Measurements from ENCODE around the gene DIP2C. TPM values are rescaled to one million over a fixed set of nuclear protein-coding genes. Genes with fewer than 3 reads are reported as not detected.

The DIP2C gene
- total RNA-seq, 2 experiments from 2014 or later, result 2.0 to 2.3 TPM

DNA sequence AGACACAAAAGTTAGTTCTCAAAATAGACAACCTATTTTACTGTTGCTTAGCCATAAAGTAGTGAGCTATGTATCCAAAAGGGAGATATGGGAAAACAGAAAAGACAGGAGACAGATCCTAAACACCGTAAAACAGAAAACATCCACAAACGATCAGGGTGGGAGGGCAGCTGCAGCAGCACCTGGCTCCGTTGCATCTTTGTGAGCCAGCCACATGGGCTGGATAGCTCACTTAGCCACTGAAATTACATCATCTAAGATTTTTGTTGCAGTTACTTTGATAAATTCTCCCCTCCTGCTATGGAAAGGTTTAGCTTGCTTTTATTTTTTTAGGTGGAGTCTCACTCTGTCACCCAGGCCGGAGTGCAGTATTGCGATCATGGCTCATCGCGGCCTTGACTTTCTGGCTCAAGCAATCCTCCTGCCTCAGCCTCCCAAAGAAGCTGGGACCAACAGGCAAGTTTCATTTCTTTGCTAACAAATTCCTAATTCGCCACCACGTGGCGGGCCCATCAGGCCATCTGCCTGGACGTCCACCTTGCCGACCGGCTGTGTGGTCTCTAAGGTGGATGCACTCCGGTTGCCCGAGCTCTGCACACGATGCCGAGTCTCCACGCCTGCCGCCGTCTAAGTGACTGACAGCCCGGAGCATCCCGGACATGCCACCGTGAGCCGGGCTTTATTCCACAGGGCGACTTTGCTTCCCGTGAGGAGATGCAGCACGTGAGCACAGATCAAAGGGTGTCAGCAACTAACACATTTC is 159.8 kb downstream of the DIP2C start:
- POLR2A ChIA-PET, result no interaction called here
- Mint-ChIP-seq H3K4me3 (no peak overlapping the region), H3K27me3 (no peaks in the 10 kb centered on the region), H3K4me1 (no peaks in the 10 kb centered on the region), H3K36me3 (ENCODE audit: low read depth) (no peaks in the 10 kb centered on the region), H3K27ac (no peak overlapping the region), H3K9me3 (no peaks in the 10 kb centered on the region)
- DNase-seq, result no peak
- CTCF ChIA-PET, result interaction anchor here (0.6 kb wide), 1 partner anchor 31 kb away, joined by 4 read pairs; no protein-coding TSS in a partner anchor

GRCh38 chr10:528173-529165 is 161.0 kb downstream of the DIP2C start:
- H3K9me3 Mint-ChIP-seq, result no peaks in the 10 kb centered on the region
- ChIA-PET POLR2A (no interaction called here), CTCF (interaction anchor here (0.6 kb wide), 1 partner anchor 32 kb away, joined by 4 read pairs; no protein-coding TSS in a partner anchor)

GRCh38 chr10:527416-527815 is 162.1 kb downstream of the DIP2C start:
- no peak for DNase-seq
- H3K36me3 Mint-ChIP-seq (ENCODE audit: low read depth), result no peaks in the 10 kb centered on the region
- CTCF ChIA-PET, result no interaction called here
- peaks cover 2% of the 10 kb centered on the region for H3K27me3 Mint-ChIP-seq
- H3K4me1 Mint-ChIP-seq, result no peaks in the 10 kb centered on the region
- POLR2A ChIA-PET, result no interaction called here
- H3K27ac Mint-ChIP-seq, result no peak overlapping the region
- H3K9me3 Mint-ChIP-seq, result no peaks in the 10 kb centered on the region
- no peak overlapping the region for H3K4me3 Mint-ChIP-seq

More at GRCh38 chr10:528173-529165, 161.0 kb downstream of the DIP2C start:
- no peak for DNase-seq
- H3K36me3 Mint-ChIP-seq (ENCODE audit: low read depth), result no peaks in the 10 kb centered on the region
- no peaks in the 10 kb centered on the region for H3K4me1 Mint-ChIP-seq
- no peak overlapping the region for H3K27ac Mint-ChIP-seq
- no peaks in the 10 kb centered on the region for H3K27me3 Mint-ChIP-seq
- no peak overlapping the region for H3K4me3 Mint-ChIP-seq

DNA sequence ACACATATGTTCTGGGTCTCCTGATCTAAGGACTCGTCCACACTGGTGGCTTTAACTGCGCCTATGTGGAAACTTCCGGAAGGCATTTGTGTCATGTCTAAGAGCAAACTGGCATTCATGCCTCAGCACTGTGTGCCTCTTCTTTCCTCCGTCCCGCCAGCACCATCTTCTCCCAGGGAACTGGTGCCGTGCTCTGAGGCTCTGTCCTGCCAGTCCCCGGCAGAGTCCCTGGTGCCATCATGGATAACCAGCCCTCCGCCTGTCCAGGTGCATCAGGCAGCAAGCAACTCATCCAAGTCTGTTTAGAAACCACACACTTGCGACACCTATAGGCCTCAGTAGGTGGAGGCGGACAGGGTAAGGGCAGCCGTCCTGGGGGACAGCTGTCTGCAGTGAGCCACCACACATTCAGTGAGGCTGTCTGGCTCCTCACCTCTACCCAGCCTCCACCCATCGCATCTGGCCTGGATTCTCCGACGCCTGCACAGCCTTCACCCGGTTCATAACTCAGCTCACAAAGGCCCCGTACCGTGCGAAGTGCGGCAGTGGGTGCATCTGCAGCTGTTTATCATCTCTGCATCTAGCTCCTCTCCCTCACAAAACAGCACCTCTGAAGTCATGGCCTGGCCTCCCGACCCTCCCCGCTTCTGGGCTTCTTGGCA is 162.7 kb downstream of the DIP2C start:
- ChIA-PET POLR2A (no interaction called here), CTCF (no interaction called here)
- Mint-ChIP-seq H3K27ac (no peak overlapping the region), H3K9me3 (no peaks in the 10 kb centered on the region), H3K27me3 (peaks cover 2% of the 10 kb centered on the region), H3K36me3 (ENCODE audit: low read depth) (no peaks in the 10 kb centered on the region), H3K4me1 (no peaks in the 10 kb centered on the region), H3K4me3 (no peak overlapping the region)
- DNase-seq, result no peak

DNA sequence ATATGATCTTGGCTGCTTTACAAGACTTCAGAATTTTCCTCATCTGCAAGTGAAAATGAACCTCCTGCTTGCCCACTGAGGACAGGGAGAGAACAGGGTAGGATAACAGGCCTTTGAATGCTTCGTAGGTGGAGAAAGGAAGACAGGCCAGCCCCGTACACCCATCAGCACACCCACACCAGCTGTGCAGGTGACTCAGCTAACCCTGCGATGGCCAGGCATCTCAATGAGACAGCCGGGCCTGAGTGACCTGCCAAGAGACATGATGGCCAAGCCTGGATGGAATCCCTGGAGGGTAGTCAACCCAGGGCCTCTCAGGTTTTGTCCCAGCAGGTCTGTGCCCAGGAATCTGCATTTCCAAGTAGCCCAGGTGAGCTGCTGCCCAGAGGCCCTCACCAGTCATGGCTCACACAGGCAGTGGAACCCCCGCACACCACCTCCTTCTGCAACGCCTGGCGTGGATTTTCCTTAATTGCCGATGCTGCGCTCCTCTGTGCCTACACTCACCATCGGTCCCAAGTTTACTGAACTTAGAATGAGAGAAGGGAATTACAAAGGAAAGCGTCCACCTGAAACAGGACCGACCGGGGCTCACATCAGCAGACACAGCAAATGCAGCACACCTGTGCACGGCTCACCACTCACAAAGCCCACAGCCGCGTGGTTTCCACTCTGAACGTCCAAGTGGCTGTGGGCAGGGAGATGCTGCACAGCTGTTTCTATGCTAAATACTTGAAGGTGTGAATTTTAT is 163.7 kb downstream of the DIP2C start:
- Mint-ChIP-seq H3K27me3 (peaks cover 4% of the 10 kb centered on the region), H3K4me1 (no peaks in the 10 kb centered on the region), H3K9me3 (no peaks in the 10 kb centered on the region), H3K4me3 (no peak overlapping the region), H3K27ac (no peak overlapping the region), H3K36me3 (ENCODE audit: low read depth) (no peaks in the 10 kb centered on the region)
- POLR2A ChIA-PET, result no interaction called here
- CTCF ChIA-PET, result no interaction called here
- DNase-seq, result no peak

DNA sequence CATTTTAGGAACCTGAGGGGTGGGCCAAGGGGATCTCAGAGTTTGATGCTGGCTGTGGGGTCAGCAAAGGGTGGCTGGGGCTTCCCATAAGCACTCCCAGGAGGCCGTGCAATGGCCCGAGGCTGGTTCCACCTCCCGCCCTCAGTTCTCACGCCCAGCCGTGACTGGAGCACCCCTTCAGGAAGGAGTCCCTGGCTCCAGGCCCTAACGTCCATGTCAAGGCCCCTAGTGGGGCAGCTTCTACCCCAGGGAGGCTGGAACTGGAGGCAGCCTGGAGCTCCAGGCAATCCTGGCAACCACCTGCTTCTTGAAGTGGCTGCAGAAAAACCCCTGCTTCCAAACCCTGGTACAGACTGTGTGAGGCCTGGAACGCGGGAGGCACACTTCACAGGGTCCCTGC is 165.5 kb downstream of the DIP2C start:
- DNase-seq, result no peak
- H3K4me1 Mint-ChIP-seq, result no peaks in the 10 kb centered on the region
- peaks cover 4% of the 10 kb centered on the region for H3K27me3 Mint-ChIP-seq
- no peaks in the 10 kb centered on the region for H3K9me3 Mint-ChIP-seq
- ChIA-PET POLR2A (no interaction called here), CTCF (no interaction called here)
- no peak overlapping the region for H3K27ac Mint-ChIP-seq
- H3K36me3 Mint-ChIP-seq (ENCODE audit: low read depth), result no peaks in the 10 kb centered on the region
- H3K4me3 Mint-ChIP-seq, result no peak overlapping the region

GRCh38 chr10:522350-522749 is 167.1 kb downstream of the DIP2C start:
- ChIA-PET POLR2A (no interaction called here), CTCF (no interaction called here)
- Mint-ChIP-seq H3K27ac (no peak overlapping the region), H3K27me3 (peaks cover 4% of the 10 kb centered on the region), H3K4me1 (no peaks in the 10 kb centered on the region), H3K36me3 (ENCODE audit: low read depth) (no peaks in the 10 kb centered on the region), H3K9me3 (no peaks in the 10 kb centered on the region), H3K4me3 (no peak overlapping the region)
- DNase-seq, result no peak

- DNase-seq, result no peak
- Mint-ChIP-seq H3K4me1 (no peaks in the 10 kb centered on the region), H3K27me3 (peaks cover 4% of the 10 kb centered on the region), H3K9me3 (peaks cover 2% of the 10 kb centered on the region), H3K4me3 (no peak overlapping the region), H3K36me3 (ENCODE audit: low read depth) (no peaks in the 10 kb centered on the region), H3K27ac (no peak overlapping the region)
- ChIA-PET POLR2A (no interaction called here), CTCF (no interaction called here)
Measured at GRCh38 chr10:521261-522250, 167.9 kb downstream of the DIP2C start.

- CTCF ChIA-PET, result no interaction called here
- POLR2A ChIA-PET, result no interaction called here
- Mint-ChIP-seq H3K36me3 (ENCODE audit: low read depth) (no peaks in the 10 kb centered on the region), H3K27ac (no peak overlapping the region), H3K9me3 (peaks cover 4% of the 10 kb centered on the region), H3K4me3 (no peak overlapping the region), H3K27me3 (peaks cover 4% of the 10 kb centered on the region), H3K4me1 (no peaks in the 10 kb centered on the region)
- DNase-seq, result no peak
Measured at GRCh38 chr10:520402-520787, 169.1 kb downstream of the DIP2C start.

DNA sequence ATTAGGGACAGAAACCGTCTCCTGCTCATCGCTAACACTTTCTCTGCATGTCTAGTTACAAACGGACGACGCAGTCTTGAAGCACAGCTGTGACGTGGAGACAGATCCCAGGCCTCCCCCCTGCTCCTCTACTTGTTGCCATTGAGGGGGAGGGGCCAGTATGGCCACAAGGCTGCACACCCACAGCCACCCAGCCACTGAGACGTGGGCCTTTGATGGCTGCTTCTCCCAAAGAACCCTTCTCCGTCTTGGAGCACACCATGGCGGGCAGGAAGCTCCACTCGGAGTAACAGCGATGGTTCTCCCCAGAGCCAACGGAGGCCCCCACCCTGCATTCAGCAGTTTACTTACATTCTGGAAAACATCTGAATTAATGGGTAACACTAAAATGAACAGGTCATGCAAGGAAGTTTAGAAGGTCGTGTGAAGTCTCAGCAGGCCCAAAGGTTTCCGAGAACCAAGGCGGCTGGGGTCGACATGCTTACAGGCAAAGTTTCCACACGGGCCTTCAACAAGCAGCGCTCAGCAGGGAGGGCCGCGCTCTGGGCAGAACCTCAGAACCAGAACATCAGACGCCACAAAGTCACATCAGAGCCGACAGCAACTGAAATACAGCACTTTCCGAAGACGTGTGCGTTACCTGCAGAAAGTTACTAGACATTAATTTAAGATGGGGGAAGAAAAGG is 169.6 kb downstream of the DIP2C start:
- Mint-ChIP-seq H3K9me3 (peaks cover 4% of the 10 kb centered on the region), H3K36me3 (ENCODE audit: low read depth) (no peaks in the 10 kb centered on the region), H3K4me3 (no peak overlapping the region), H3K27me3 (peaks cover 4% of the 10 kb centered on the region), H3K4me1 (no peaks in the 10 kb centered on the region), H3K27ac (no peak overlapping the region)
- ChIA-PET CTCF (no interaction called here), POLR2A (no interaction called here)
- no peak for DNase-seq

GRCh38 chr10:519055-519715 is 170.3 kb downstream of the DIP2C start:
- H3K9me3 Mint-ChIP-seq, result peaks cover 4% of the 10 kb centered on the region
- H3K27ac Mint-ChIP-seq, result no peak overlapping the region
- no peaks in the 10 kb centered on the region for H3K4me1 Mint-ChIP-seq
- no peak overlapping the region for H3K4me3 Mint-ChIP-seq
- H3K36me3 Mint-ChIP-seq (ENCODE audit: low read depth), result no peaks in the 10 kb centered on the region
- ChIA-PET CTCF (interaction anchor here (0.6 kb wide), 1 partner anchor 546 kb away, joined by 4 read pairs; no protein-coding TSS in a partner anchor), POLR2A (no interaction called here)
- H3K27me3 Mint-ChIP-seq, result peaks cover 4% of the 10 kb centered on the region
- no peak for DNase-seq

All from activated CD4-positive, alpha-beta T cell treated with anti-CD3 and anti-CD28 coated beads, Interleukin-2, amount 10 ng/mL, durations not matched to agents 7 days and 5 days (primary cell).